ENCODE measurements around the gene SPART.
"Not testable (repeated sequence)": the region's sequence is repeated elsewhere in the genome, so short reads cannot be mapped to it uniquely, and the experiment has no call there.

SPART gene

DNA sequence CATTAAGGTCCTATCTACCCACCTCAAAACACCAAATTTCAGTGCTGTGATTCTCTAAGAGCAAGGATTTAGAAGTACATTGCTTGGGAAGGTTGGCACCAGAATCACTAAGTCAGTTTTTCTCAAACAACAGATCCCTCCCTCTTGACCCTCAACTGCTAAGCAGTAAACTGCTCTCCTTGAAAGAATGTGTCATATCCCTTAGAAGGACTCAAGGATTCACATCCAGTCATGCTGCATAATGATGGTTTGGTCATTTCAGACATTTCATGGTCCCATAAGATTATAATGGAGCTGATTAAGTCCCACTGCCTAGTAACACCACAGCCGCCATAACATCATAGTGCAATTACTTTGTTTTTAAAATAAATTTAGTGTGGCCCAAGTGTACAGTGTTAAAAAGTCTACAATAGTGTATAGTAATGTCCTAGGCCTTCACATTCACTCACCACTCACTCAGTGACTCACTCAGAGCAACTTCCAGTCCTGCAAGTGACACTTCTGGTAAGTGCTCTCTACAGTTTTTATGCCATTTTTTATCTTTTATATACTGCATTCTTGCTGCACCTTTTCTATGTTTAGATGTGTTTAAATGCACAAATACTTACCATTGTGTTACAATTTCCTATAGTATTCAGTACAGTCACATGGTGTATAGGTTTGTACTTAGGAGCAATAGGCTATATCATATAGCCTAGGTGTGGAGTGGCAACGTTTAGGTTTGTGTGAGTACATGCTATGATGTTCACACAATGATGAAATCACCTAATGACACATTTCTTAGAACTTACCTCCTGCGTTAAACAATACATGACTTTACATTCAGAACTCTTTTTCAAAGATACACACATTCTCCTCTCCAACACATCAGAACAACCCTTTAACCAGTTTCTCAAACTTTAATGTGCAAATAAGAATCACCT, 32.9 kb downstream of the SPART start:
- no peak for DNase-seq

DNA sequence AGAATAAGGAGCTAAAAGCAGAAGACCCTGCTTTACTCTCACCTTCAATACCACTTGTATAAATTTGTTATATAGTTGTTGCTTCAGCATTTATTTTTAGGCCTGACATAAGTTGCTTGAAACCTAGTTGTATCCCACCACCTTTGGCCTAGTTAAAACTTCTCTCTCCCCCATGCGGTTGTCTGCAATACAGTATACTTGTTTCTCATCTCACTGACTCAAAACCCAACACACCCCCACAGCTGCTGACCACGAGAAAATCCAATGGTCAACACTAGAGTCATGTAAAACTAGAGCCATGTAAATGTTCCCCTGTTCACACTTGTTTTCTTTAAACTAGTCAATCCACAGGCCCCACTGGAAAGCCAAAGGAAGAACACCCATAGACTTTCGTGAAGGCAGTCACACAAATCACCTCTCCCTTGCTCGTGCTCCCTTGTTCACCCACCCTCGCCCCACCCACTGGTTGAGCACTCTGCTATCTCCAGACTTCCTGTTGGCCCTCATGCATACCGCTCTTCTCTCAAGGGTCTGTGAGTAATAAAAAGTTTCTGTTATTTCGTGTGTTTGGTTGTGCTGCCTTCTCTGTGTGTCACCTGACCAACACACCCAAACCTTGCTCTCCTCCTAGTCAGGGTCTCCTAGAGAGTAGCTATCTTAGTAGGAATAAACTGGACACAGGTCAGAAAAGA, 35.6 kb downstream of the SPART start:
- DNase-seq: no peak

DNA sequence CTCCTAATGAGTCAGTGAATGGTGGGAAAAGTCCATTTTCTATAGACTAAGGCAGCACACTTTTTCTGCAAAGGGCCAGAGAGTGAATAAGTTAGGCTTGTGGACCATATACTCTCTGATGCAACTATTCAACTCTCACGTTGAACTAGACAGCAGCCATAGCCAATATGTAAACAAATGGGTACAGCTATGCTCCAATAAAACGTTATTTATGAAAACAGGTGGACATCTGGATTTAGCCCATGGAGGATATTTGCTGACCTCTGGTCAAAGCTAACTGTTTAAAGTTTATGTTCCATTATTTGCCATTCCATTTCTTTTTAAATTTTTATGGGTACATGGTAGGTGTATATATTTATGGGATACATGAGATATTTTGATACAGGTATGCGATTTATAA, 43.9 kb downstream of the SPART start:
- no peak for DNase-seq

DNA sequence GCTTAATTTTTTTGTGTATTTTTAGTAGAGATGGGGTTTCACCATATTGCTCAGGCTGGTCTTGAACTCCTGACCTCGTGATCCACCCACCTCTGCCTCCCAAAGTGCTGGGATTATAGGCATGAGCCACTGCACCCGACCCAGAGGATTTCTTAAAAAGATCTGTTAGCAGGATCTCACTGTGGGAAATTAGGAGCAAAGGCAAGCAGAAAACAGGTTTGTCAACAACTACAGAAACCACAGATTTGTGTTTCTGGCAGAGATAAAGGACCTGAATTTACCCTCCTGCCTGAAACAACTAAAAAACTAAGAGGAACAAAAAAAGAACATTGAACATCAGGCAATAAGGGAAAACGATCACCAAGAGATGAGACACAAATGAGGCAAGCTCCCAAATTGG, 46.7 kb downstream of the SPART start:
- not testable (repeated sequence) for DNase-seq

DNA sequence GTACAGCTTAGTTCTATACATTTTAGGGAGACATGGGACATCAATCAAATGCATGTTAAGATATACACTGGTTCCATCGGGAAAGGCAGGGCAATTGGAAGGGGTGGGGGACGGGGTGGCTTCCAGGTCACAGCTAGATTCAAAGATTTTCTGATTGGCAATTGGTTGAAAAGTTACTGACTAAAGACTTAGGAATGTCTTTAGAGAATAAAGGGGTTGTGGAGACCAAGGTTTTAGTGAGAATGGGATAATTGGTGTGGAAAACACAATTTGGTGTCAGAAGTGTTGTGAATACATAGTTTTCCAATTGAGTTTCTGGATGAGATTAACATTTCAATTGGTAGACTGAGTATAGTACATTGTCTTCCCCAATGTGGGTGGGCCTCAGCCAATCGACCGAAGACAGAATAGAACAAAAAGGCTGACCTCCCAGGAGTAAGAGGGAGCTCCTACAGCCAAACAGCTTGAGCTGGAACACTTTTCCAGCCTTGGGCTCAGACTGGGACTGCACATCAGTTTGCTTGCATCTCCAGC, 47.6 kb downstream of the SPART start:
- DNase-seq: no peak

DNA sequence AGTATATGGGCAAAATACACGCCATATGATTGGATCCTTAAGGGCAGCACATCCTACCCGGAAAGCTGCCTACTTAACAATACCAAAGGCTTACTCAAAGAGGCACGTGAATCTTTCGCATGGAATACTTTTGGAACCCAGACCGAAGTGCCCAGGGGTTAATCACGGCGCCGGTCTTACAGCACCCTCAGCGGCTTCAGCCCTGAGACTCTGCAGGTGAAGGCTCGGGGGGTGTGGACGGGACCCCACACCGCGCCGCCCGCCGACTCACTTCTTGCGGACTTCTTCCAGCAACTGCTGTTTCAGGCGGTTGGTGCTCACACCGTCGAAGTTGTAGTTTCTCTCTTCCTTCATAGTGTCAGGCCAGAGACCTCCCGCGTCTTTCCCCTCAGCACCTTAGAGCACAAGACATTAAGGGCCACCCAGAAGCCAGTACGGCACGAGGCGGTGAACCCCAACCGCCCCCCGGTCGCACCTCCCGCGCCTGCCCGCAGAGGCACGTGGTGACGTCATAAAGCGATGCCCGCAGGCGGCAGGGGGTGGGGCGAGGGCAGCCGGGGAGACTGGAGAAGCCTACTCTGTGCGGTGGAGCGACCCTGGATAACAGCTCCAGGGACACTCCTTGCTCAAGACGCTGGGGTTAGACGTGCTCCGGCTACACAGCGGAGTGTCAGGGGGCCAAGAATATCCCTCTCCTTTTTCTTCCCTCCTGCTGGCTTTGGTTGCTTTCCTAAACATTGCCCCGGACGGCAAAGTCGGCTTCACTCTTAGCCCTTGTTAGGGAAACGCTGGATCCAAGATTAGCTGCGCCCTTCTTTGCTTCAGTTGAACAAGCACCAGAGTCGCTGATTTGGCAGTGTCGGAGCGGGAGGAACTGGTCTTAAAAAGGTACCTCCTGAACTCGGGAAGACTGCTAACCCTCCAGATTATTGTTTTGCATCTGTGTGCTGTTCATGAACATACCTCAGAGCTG, 48.5 kb downstream of the SPART start, which contains the start of gene CCDC169:
TSS of gene CCDC169 (minus strand) at position 449 of the 973 bp plus-strand sequence. CDS start at position 354, 95 bp downstream.
- no peak for DNase-seq

DNA sequence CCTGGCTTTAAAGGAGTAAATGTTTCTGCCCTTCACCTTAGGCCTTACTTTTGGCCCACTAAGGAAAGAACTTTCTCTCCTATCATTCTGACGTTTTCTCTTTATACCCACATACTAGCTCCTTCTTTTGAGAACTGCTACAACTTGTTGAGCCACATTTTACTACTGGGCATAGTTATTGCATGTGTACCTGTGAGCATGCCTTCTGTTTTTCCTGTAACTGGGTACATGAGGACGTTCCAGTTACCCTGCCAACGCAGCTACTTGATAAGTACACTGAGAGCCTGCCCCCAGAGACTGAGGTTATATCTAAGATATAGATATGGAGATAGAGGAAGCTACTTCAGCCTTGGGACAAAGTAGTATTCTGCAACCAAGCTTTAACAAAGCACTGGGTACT, 52.1 kb downstream of the SPART start:
- no peak for DNase-seq

DNA sequence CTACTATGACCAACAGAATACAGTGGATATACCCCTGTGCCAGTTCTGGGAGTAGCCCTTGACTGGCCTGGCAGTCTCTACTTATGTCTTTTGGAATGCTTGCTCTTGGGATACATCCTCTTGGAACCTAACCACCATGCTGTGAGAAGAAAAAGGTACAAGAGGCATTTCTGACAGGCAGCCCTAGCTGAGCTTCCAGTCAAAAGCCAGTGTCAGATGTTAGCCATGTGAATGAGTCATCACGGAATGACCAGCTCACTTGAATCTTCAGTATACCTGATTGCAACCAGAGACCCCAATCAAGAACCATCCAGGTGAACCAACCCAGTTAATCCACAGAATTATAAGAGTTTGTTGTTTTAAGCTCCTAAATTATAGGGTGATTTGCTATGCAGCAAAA, 52.7 kb downstream of the SPART start:
- no peak for DNase-seq

DNA sequence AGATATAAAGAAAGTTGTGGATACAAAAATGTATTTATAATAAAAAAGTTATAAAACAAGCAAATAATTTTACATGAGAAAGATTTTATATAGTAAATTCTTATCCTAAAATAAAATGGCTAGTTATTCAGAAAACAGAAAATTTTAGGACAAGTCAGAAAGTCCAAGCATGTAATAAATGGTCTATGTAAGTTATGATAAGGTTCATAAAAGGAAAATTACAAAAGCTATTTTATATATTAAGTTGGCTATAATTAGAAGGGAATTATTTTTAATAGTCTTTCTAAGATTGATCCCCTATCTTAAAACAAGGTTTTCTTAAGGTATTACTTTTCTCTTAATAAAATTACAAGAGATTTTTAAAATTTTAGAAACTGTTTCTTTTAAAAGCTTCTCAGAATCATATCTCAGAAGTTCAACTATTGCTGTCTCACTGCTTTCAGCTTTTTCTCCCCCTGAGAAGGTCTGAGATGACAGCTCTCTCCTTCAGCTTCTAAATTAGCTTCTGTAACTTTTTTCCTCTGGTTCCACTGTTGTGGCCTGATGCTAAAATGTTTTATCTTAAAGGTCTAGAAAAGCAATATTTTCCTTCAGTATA, 57.3 kb downstream of the SPART start:
- DNase-seq: no peak

DNA sequence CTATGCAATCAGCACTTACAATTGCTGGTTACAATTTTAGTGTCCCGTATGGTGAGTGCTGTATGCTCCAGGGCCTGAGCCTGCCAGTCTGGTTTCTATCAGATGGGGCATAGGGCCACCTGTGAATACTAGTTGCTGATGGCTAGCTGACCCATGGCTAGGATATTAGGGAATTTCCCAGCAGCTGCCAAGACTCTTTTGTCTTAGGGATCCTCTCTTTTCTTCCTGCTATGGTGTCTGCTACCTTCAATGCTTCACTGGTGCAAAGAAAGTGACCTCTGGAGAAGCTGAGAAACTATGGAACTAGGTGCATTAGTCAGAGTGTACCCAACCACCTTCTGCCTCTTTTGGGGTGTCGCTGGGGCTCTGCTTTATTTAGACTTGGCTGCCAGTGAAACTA, 60.2 kb downstream of the SPART start:
- DNase-seq: no peak

DNA sequence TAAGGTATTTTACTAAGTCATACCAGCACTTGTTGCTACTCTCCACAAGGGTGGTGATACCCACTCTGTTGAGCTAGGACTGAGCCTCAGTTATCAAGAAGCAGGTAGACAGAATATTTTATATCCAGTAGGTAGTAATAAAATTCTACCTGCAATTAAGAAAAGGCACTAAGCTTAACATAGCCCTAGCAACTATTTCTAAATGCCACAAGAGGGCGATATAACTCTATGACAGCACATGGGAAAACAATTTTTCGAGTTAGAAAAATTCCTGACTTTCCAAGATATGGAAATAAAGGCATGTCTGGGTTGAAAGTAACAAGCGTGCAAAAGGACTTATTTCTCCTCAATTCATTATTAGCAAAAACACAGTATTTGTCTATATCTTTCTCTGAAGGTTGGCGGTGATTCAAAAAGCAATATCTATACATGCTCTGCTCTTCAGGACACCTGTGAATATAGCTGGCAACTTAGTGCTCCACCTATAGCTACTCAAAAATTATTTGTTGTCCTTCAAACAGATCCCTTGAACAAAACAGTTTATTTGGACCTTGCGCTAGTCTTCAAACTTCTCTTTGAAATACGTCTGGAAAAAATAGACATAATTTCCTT, 63.3 kb downstream of the SPART start:
- peak; percentile 52 for DNase-seq

DNA sequence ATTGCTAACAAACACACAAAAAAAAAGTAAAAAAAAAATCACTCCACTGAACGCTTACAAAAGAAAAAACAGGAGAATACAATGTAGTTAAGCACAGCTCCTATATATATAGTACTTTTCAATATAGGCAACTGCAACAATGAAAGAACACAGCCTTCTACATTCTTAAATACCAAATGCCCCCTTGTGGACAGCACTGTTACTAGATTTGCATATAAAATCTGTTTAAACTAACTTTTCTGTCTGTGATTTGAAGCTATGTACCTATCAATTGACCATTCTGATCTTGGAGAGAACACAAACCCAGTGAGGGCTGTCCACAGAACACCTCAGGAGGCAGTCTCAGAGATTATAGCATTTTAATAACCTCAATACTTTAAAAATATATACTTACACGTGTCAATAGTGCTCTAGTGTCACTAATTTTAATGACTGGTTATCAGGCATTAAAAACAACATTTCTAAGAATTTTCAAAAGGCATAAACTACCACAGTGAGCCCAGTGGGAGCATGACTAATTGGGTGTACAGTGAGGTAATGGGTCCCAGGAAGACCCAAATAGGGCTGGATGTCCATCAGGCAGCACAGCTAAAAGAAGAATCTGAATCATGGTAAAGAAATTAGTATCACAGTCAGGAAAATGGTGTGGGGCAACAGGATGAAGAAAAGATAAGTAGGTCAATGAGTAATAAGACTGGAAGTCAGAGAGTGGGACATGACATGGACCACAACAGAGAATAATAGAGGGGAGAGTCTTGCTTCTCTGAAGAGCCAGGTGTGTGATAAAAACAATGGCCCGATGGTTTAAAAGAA, 70.8 kb downstream of the SPART start:
- peak; percentile 82 for DNase-seq

DNA sequence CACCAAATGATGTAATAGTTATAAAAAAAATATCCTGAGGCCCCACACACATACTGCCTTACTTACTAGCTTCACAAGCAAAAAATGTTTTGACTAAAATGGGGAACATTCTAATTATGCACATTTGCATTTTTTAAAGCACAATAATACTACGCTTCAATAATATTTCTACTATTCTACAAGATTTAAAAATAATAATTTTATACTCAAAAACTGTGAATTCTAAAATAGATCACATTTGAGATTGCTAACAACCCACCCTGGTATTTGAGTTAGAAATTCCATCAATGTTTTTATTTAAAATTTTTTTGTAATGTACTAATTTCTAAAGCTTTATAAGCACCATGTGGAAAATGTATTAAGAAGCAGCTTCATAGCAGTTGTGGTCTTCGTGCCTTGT, 72.8 kb downstream of the SPART start:
- DNase-seq: no peak

DNA sequence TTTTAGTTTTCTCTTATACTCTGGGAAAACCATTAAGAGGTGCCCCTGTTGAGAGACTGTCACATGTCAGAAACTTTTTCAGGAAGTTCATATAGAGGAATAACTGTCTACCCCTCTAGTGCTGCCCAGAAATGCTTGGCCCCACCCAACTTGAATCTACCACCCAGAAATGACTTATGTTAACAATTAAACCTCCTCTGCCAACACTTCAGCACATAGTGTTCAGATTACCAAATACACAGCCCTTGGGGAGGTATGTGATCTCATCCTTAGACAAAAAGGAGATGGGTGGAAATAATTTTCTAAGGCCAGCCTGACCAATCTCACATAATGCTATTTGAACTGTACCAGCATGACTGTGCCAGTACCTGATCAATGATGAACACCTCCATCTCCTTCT, 84.2 kb downstream of the SPART start:
- DNase-seq: no peak

DNA sequence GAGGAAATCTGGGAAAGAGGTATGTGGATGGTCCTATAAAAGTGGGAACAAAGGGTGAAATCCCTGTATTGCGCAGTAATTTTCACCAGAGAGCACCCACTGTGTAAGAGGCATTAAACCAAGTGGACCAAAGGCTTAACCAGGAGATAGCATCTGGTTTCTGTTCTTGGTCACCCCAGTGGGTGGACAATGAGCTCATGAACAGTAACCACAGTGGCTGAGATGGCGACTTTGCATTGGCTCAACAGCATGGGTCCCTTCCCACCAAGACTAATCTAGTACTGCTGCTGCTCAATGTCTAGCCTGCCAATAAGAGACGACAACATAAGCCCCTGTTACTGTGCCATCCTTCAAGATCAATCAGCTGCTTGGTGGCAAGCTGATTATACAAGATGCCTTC, 85.2 kb downstream of the SPART start:
- no peak for DNase-seq

DNA sequence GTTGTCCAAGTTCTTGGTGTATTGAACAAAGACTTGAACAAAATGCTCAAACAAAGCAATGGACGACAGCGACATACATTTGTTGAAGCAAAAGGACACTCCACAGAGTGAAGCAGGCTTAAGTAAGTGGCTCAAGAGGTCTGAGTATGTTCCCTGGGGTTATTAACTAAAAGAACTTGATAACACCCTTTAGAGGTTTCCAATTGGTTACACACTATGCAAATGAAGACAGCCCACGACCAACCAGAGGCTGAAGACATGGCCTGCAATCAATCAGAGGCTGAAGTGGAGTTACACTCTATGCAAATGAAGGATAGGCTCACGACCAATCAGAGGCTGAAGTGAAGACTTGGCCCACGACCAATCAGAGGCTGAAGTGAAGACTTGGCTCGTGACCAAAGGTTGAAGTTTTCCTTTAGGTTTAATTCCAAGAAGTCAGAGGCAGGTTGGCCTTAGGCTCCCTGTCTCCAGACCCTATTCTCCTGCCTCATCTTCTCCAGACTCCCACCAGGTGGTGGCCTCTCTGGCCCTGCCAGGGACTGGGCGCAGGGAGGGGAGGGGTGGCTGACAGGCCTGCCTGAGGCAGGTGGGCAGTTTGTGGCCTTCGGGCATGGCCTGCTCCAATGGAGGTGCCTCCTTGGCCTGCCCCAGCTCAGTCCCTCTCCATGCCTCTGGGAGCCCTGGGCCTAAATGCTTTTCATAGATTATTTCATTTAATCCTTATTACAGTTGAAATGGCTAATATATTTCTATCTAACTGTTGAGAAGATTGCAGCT, 86.6 kb downstream of the SPART start:
- DNase-seq: no peak

DNA sequence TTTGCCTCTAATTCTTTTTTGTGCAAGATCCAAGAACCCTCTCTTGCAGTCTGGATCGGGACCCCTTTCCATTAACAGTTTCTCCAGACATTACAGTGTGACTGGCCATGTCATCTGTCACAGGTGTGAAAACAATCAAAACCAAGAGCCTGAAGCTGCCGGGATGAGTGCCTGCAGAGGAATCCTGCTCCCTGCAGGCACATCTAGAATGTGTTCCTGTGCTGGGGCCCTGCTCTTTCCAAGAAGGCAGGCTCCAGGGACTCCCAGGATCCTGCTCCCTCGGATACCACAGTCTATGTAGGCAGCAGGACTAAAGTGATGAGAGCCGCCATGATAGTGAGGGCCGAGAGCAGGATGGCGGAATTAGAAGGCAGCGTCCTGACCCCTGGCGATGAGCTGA, 87.4 kb downstream of the SPART start:
- no peak for DNase-seq

Measured in COR-L47 (cell line).